Fibroblast of mammary gland (primary cell): ENCODE measurements around the gene ADAMTSL2.

ENCODE experiments used
- DNase-seq: peaks from one replicate; pipeline ENCODE4 v3.0.0-alpha.2; 2010; ENCODE audit warnings: low read depth
- H3K4me3 ChIP-seq: 2 replicates; pipeline ENCODE4 v1.5.1; 2011; ENCODE audit warnings: low read depth, mild to moderate bottlenecking, low read length, moderate library complexity; ENCODE audit not compliant: control insufficient read depth
- CTCF ChIP-seq: conservative IDR thresholded peaks from 2 replicates; pipeline ENCODE4 v1.5.1; 2011; ENCODE audit warnings: low read depth, low read length, inconsistent platforms; ENCODE audit not compliant: control insufficient read depth, insufficient read depth

ADAMTSL2 gene

GRCh38 chr9:133511607-133512006 is 22.9 kb upstream of the ADAMTSL2 start:
- DNase-seq = no peak
- TF ChIP-seq CTCF = no peak
- no peak overlapping the region for H3K4me3 ChIP-seq

- H3K4me3 ChIP-seq = no peak overlapping the region
- no peak for DNase-seq
- no peak for TF ChIP-seq CTCF
Measured at GRCh38 chr9:133512253-133513213, 22.0 kb upstream of the ADAMTSL2 start.

GRCh38 chr9:133513214-133514100 is 21.0 kb upstream of the ADAMTSL2 start:
- no peak for DNase-seq
- no peak for TF ChIP-seq CTCF
- no peak overlapping the region for H3K4me3 ChIP-seq

- DNase-seq = no peak
- no peak for TF ChIP-seq CTCF
- H3K4me3 ChIP-seq = no peak overlapping the region
Measured at GRCh38 chr9:133514460-133515239, 19.9 kb upstream of the ADAMTSL2 start.

GRCh38 chr9:133515240-133515610 is 19.3 kb upstream of the ADAMTSL2 start:
- TF ChIP-seq CTCF = no peak
- no peak for DNase-seq
- H3K4me3 ChIP-seq = no peak overlapping the region

GRCh38 chr9:133515615-133516255 is 18.8 kb upstream of the ADAMTSL2 start:
- no peak overlapping the region for H3K4me3 ChIP-seq
- no peak for DNase-seq
- no peak for TF ChIP-seq CTCF
